ENCODE data around the gene TPGS1.
"Not testable (repeated sequence)": the region's sequence is repeated elsewhere in the genome, so short reads cannot be mapped to it uniquely, and the experiment has no call there.

Gene TPGS1

DNA sequence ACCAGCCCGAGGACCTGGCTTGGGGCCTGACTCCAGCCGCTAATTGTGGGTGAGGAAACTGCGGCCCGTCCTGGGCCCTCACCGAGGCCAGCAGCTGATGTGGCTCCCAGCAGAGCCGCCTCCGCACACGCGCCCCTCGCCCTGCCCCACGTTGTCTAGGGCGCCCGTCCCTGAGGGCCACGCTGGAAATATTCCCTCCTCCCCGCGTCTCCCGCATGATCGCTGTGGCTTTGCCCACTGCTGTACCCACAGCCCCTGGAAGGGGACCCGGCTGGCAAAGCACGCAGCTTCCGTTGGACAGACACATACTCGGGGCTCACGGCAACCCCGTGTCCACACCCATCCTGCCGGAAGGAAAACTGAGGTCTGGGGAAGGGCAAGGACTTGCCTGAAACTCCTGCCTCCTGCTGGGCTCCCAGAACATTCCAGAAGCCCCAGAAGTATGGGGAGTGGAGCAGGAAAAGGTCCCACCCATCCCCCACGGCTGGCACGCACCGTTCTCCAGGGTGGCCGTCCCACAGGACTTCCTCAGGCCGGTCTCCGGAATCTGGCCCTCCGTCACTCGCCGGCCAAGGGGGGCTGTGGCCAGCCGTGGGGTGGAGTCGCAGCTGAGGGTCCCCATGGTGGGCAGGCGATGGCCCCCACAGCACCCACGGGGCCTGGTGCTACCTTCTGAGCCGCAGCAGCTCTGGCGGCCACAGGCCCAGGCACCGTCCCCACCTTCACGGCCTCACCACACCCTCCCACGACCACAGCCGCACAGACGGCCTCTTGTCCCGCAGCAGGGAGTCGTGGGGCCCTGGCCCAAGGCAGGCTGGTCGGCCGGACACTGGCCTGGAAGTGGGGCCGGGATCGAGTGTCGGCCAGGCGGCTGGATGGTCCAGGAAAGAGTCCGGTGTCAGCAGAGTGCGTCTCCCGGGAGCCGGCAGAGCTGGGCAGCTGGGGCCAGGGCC lies 32.9 kb upstream of the TPGS1 start:
- DNase-seq (ENCODE audit: low read depth): no peak
- H3K4me3 ChIP-seq (ENCODE audit: low read depth, low read length): no peak overlapping the region
- no peak for TF ChIP-seq POLR2A (IDR thresholded peaks at IDR 0.05; ENCODE audit: extremely low read depth, insufficient read length)
- TF ChIP-seq MYC (IDR thresholded peaks at IDR 0.05; ENCODE audit: low read depth, low read length): no peak
- TF ChIP-seq, protein P1, sequence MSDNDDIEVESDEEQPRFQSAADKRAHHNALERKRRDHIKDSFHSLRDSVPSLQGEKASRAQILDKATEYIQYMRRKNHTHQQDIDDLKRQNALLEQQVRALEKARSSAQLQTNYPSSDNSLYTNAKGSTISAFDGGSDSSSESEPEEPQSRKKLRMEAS (IDR thresholded peaks at IDR 0.05; ENCODE audit: low read depth, low read length): no peak
- TF ChIP-seq, protein P2, sequence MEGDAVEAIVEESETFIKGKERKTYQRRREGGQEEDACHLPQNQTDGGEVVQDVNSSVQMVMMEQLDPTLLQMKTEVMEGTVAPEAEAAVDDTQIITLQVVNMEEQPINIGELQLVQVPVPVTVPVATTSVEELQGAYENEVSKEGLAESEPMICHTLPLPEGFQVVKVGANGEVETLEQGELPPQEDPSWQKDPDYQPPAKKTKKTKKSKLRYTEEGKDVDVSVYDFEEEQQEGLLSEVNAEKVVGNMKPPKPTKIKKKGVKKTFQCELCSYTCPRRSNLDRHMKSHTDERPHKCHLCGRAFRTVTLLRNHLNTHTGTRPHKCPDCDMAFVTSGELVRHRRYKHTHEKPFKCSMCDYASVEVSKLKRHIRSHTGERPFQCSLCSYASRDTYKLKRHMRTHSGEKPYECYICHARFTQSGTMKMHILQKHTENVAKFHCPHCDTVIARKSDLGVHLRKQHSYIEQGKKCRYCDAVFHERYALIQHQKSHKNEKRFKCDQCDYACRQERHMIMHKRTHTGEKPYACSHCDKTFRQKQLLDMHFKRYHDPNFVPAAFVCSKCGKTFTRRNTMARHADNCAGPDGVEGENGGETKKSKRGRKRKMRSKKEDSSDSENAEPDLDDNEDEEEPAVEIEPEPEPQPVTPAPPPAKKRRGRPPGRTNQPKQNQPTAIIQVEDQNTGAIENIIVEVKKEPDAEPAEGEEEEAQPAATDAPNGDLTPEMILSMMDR (IDR thresholded peaks at IDR 0.05; ENCODE audit: low read depth, low read length): no peak

DNA sequence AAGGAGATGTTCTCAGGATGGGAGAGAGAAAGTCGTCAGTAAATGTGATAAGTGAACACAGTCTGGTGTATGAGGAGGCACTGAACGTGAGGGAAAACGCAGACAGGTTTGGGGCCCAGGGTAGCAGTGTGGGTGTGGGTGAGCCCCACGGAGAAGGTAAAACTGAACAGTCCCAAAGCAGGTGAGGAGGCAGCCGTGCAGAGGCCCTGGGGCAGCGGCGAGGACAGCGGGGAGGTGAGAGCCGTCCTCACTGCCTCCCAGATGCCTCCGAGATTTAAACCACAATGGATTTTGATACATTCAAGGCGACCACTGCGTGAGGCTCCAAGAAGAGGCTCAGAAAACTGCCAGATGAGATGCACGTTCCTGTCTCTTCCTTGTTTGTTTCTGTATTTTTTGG lies 31.9 kb upstream of the TPGS1 start:
- no peak for DNase-seq (ENCODE audit: low read depth)
- no peak overlapping the region for H3K4me3 ChIP-seq (ENCODE audit: low read depth, low read length)
- TF ChIP-seq MYC (IDR thresholded peaks at IDR 0.05; ENCODE audit: low read depth, low read length) (no peak), POLR2A (IDR thresholded peaks at IDR 0.05; ENCODE audit: extremely low read depth, insufficient read length) (no peak)
- TF ChIP-seq, protein P2 (IDR thresholded peaks at IDR 0.05; ENCODE audit: low read depth, low read length): no peak
- TF ChIP-seq, protein P1 (IDR thresholded peaks at IDR 0.05; ENCODE audit: low read depth, low read length): no peak

DNA sequence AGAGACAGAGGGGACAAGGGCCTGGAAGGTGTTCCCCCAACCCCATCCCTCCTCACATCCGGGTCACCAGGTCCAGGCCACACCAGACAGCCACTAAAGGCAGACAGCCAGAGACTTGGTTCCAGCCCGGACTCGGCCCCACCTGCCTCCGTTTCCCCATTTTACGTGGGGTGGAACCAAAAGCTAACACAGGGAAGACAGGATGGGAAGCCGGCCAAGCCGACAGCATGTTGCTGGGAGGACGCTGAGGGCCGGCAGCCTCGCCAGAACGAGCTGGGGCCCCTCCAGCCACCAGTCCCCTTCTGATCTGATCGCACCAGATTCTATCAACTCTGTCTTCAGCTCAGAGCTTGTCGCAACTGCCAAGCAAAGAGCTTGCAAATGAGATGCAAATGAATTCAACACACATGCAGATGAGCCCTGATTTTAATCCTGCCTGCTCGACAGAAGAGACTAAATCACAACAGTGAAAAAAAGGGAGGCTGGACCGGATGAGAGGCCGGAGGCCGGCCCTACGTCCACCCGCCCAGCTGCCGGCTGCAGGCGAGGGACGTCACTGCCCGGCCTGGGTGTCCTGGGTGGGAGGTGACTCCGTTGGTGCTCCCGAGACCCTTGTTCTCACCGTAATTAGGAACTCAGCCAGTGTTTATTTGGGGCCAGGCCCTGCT lies 28.9 kb upstream of the TPGS1 start:
- H3K4me3 ChIP-seq (ENCODE audit: low read depth, low read length): no peak overlapping the region
- TF ChIP-seq, protein P2 (IDR thresholded peaks at IDR 0.05; ENCODE audit: low read depth, low read length): no peak
- TF ChIP-seq MYC (IDR thresholded peaks at IDR 0.05; ENCODE audit: low read depth, low read length) (no peak), POLR2A (IDR thresholded peaks at IDR 0.05; ENCODE audit: extremely low read depth, insufficient read length) (no peak)
- TF ChIP-seq, protein P1 (IDR thresholded peaks at IDR 0.05; ENCODE audit: low read depth, low read length): no peak
- DNase-seq (ENCODE audit: low read depth): no peak

DNA sequence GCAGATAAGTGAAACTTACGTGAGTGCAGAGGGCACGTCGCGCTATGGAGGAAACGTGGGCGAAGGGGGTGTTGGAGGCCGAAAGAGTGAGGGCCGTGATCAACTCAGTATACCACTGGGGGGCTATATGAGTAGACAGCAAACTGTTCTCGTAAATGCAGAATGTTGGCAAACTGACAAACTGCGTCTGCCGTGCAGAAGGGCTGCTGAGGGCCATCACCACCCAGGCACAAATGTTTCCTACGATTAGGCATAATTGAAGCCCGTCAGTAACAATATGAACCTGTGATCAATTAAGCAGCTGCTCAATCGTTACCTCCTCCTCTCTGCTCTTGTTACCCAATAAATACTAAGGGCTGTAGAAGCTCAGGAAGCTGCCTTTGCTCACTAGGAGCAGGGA lies 28.3 kb upstream of the TPGS1 start:
- TF ChIP-seq POLR2A (IDR thresholded peaks at IDR 0.05; ENCODE audit: extremely low read depth, insufficient read length) (no peak), MYC (IDR thresholded peaks at IDR 0.05; ENCODE audit: low read depth, low read length) (no peak)
- TF ChIP-seq, protein P2 (IDR thresholded peaks at IDR 0.05; ENCODE audit: low read depth, low read length): no peak
- TF ChIP-seq, protein P1 (IDR thresholded peaks at IDR 0.05; ENCODE audit: low read depth, low read length): no peak
- no peak for DNase-seq (ENCODE audit: low read depth)
- no peak overlapping the region for H3K4me3 ChIP-seq (ENCODE audit: low read depth, low read length)

DNA sequence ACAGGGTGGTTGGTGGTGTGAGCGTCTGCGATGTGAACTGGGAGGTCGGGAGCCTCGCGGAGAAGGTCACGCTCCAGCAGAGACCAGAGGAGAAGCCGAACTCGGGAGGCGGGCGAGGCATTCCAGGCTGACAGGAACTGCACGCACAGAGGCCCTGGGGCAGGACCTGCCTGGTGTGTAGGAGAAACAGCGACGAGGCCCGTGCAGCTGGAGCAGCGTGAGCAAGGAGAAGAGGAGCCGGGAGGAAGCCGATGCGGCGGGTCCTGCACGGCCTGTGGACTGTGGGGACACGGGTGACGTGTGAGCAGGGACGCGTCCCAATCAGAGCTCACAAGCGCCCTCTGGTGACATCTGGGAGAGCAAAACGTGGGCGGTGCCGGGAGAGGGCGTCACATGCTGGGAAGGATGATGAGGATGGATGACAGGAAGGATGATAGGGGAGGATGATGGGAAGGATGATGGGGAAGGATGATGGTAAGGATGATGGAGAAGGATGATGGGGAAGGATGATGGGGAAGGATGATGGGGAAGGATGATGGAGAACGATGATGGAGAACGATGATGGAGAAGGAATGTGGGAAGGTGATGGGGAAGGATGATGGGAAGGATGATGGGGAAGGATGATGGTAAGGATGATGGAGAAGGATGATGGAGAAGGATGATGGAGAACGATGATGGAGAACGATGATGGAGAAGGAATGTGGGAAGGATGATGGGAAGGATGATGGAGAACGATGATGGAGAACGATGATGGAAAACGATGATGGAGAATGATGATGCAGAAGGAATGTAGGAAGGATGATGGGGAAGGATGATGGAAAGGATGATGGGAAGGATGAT lies 27.1 kb upstream of the TPGS1 start:
- DNase-seq (ENCODE audit: low read depth): peak; percentile 46
- TF ChIP-seq POLR2A (IDR thresholded peaks at IDR 0.05; ENCODE audit: extremely low read depth, insufficient read length): no peak
- TF ChIP-seq, protein P2 (IDR thresholded peaks at IDR 0.05; ENCODE audit: low read depth, low read length): peak; percentile 27
- H3K4me3 ChIP-seq (ENCODE audit: low read depth, low read length): no peak overlapping the region

DNA sequence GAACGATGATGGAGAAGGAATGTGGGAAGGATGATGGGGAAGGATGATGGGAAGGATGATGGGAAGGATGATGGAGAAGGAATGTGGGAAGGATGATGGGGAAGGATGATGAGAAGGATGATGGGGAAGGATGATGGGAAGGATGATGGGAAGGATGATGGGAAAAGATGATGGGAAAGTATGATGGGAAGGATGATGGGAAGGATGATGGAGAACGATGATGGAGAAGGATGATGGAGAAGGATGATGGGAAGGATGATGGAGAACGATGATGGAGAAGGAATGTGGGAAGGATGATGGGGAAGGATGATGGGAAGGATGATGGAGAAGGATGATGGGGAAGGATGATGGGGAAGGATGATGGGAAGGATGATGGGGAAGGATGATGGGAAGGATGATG lies 26.2 kb upstream of the TPGS1 start:
- DNase-seq (ENCODE audit: low read depth); H3K4me3 ChIP-seq (ENCODE audit: low read depth, low read length): not testable (repeated sequence)
